SK-N-MC (cell line): ENCODE measurements around the gene RSPH6A.
A peak's percentile ranks its signal among the peaks of the same experiment; 100 is the strongest.

Experiments
- DNase-seq: peaks from one replicate; pipeline ENCODE4 v3.0.0-alpha.2; 2011; ENCODE audit warnings: low read depth, low spot score
- H3K27ac ChIP-seq: fragments of 200-600 bp; sonication (generic); 2 replicates; pipeline ENCODE4 v1.5.1; 2016; ENCODE audit warnings: mixed run types
- H3K36me3 ChIP-seq: fragments of 200-600 bp; sonication (generic); 2 replicates; pipeline ENCODE4 v1.6.1; 2017; ENCODE audit warnings: antibody characterized with exemption, low read length, mixed read lengths; ENCODE audit not compliant: insufficient read depth
- H3K4me3 ChIP-seq: fragments of 200-600 bp; sonication (generic); 2 replicates; pipeline ENCODE4 v1.5.1; 2016
- H3K9ac ChIP-seq: fragments of 200-600 bp; sonication (generic); 2 replicates; pipeline ENCODE4 v1.8.0; 2017; ENCODE audit warnings: mixed run types, mixed read lengths; ENCODE audit not compliant: insufficient read length
- H3K9me3 ChIP-seq: fragments of 200-600 bp; sonication (generic); 2 replicates; pipeline ENCODE4 v1.6.1; 2017; ENCODE audit warnings: low read depth, mild to moderate bottlenecking, antibody characterized with exemption, low read length, moderate library complexity, mixed read lengths
- EZH2 ChIP-seq: fragments of 200-600 bp; sonication (generic); IDR thresholded peaks from one replicate; pipeline ENCODE4 v1.6.1; 2017; ENCODE audit warnings: antibody characterized with exemption
- FOXP2 ChIP-seq: optimal IDR thresholded peaks from 2 replicates; pipeline ENCODE3; 2011; ENCODE audit warnings: mild to moderate bottlenecking, moderate library complexity; ENCODE audit not compliant: insufficient read depth; ENCODE audit errors: extremely low read length, control extremely low read depth
- POLR2AphosphoS5 ChIP-seq: IDR thresholded peaks from 2 replicates; pipeline ENCODE4 v1.6.1; 2012; ENCODE audit warnings: mild to moderate bottlenecking, low read depth, low read length, borderline replicate concordance

Gene RSPH6A

DNA sequence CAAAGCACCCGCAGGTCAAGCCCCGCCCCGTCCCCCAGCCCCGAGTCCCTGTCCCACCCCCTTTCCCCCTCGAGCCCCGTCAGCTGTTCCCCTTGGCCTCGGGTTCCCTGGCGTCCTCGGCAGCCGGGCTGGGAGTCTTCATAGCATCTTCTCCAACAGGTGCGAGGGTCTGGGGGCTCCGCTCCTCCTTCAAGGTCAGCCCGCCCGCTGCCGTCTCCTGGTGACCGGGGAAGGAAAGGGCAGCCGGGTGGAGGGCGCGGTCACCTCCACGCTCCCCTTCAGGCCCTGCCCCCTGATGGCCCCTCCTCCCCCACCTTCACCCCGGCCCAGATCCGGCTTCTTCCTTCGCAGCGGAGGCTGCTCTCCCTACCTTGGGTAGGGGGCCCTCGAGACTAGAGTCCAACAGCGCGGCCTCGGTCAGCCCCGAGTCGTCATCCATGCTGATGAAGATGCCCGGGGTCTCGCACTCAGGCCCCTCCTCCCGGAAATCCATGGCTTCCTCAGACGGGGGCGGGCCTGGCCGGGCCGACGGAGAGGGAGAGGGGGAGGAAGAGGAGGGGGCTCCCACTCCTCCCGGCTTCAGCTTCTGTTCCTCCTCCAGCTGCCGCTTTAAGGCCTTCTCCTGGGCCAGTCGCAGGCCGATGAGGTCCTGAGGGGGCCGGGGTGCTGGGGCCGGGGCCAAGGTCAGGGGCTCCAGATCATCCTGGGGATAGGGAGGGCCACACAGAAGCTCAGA, 541 bp upstream of the RSPH6A start:
- no peaks in the 10 kb centered on the region for H3K9me3 ChIP-seq
- H3K9ac ChIP-seq: no peak overlapping the region
- no peaks in the 10 kb centered on the region for H3K36me3 ChIP-seq
- no peak for TF ChIP-seq FOXP2
- TF ChIP-seq POLR2AphosphoS5: no peak; the same call in 1 of the 2 replicates
- TF ChIP-seq EZH2: no peak
- H3K27ac ChIP-seq: no peak overlapping the region
- no peak for DNase-seq
- H3K4me3 ChIP-seq: no peak overlapping the region

DNA sequence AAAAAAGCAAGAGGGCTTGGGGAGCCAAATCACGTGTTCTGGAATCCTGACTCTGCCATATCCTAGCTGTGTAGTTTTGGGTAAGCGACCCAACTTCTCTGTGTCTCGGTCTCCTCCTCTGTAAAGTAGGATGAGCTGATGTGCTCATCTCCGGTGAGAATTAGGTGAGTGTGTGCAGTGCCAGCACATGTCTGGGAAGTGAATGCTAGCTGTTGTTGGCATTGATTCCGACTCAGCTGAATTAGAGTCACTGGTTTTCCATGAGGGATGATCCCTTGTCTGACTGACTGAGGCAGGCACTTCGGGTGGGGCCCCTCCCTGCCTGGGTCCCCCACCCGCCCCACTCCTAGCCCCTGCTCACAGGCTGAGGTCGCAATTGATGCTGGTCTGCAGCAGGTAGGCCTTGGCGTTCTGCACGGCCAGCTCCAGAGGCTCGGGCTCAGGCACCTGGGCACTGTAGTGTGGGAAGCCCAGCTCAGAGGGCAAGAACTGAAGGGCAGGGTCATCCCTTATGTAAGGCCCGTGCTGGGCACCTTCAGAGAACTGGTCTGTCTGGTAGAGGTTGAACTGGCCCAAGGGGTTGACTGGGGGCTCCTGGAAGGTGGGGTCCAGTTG, 835 bp downstream of the RSPH6A start:
- Histone ChIP-seq H3K27ac (no peak overlapping the region), H3K9me3 (no peaks in the 10 kb centered on the region), H3K9ac (no peak overlapping the region), H3K36me3 (no peaks in the 10 kb centered on the region), H3K4me3 (no peak overlapping the region)
- DNase-seq: no peak
- TF ChIP-seq EZH2 (no peak), FOXP2 (no peak), POLR2AphosphoS5 (no peak)

DNA sequence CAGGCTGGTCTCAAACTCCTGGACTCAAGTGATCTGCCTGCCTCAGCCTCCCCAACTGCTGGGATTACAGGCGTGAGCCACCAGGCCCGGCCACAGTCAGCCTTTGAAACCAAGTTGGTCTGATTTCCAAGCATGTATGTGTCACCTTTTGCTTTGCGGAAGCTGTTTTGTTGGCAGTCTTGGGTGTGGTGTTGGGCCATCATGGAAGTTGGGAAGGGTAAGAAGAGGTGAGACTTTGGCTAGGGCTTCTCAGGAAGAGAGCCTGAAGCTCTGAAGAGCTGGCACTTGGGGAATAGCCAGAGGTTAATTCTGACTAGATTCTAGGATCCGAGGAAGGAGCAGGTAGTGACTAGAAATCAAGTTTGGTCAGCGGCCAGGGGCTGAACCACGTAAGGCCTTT, 2.8 kb downstream of the RSPH6A start:
- H3K4me3 ChIP-seq: no peak overlapping the region
- no peak overlapping the region for H3K27ac ChIP-seq
- H3K9me3 ChIP-seq: no peaks in the 10 kb centered on the region
- DNase-seq: no peak
- H3K36me3 ChIP-seq: no peaks in the 10 kb centered on the region
- no peak overlapping the region for H3K9ac ChIP-seq
- TF ChIP-seq FOXP2 (no peak), EZH2 (no peak), POLR2AphosphoS5 (no peak)

DNA sequence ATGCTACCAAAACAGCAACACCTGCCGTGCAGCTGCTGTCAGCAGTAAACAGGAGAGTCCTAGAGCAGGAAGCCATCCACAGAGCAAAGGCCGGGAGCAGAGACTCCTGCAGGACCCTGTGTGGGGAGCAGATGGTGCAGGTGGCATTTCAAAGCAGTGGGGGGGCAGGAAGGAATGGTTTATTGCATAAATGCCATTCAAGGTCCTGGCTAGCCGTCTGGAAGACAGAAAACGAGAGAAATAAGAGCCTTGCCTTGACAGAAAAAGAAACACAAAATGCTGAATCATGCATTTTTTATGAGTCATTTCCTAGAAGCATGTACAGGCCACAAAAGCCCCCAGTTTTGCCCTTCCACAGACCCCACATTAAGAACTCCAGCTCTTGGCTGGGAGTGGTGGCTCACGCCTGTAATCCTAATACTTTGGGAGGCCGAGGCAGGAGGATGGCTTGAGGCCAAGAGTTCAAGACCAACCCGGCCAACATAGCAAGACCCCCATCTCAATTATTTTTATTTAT, 5.4 kb downstream of the RSPH6A start:
- Histone ChIP-seq H3K4me3 (no peak overlapping the region), H3K9me3 (no peaks in the 10 kb centered on the region), H3K36me3 (no peaks in the 10 kb centered on the region), H3K27ac (peak overlapping the region; percentile 74; the same call in 1 of the 2 replicates), H3K9ac (no peak overlapping the region)
- TF ChIP-seq EZH2: no peak
- TF ChIP-seq POLR2AphosphoS5: no peak
- no peak for TF ChIP-seq FOXP2
- DNase-seq: no peak

DNA sequence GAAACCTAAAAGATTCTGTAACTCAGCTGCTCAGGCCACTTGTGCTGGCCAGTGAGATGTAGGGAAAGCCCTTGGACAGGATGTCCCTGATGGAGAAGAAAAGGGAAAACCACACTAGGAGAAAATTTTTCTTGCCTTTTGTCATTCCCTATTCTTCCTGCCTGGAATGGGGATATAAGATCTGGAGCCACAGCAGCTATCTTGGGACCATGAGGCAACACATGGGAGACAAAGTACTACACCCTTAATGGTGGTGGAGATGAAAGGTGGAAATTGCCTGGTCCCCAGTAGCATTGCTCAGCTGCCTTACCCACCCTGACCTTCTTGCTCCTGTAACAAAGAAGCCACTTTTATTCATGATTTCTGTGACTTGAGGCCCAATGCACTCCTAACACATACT, 9.4 kb downstream of the RSPH6A start:
- TF ChIP-seq EZH2: no peak
- TF ChIP-seq FOXP2: no peak
- no peak for TF ChIP-seq POLR2AphosphoS5
- Histone ChIP-seq H3K9me3 (no peaks in the 10 kb centered on the region), H3K9ac (no peak overlapping the region), H3K4me3 (no peak overlapping the region), H3K36me3 (no peaks in the 10 kb centered on the region), H3K27ac (no peak overlapping the region)
- DNase-seq: no peak

DNA sequence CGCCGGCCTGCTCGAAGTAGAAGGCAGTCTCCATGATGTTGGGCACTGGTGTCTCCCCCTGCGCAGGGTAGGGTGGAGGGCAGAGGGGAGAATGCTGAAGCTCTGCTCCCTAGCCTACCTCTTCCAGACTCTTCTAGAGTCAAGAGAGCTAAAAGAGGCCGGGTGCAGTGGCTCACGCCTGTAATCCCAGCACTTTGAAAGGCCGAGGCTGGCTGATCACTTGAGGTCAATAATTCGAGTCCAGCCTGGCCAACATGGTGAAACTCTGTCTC, 10.2 kb downstream of the RSPH6A start:
- H3K4me3 ChIP-seq: no peak overlapping the region
- TF ChIP-seq FOXP2 (no peak), POLR2AphosphoS5 (no peak), EZH2 (no peak)
- no peak for DNase-seq
- no peaks in the 10 kb centered on the region for H3K36me3 ChIP-seq
- no peak overlapping the region for H3K9ac ChIP-seq
- H3K9me3 ChIP-seq: no peaks in the 10 kb centered on the region
- no peak overlapping the region for H3K27ac ChIP-seq

DNA sequence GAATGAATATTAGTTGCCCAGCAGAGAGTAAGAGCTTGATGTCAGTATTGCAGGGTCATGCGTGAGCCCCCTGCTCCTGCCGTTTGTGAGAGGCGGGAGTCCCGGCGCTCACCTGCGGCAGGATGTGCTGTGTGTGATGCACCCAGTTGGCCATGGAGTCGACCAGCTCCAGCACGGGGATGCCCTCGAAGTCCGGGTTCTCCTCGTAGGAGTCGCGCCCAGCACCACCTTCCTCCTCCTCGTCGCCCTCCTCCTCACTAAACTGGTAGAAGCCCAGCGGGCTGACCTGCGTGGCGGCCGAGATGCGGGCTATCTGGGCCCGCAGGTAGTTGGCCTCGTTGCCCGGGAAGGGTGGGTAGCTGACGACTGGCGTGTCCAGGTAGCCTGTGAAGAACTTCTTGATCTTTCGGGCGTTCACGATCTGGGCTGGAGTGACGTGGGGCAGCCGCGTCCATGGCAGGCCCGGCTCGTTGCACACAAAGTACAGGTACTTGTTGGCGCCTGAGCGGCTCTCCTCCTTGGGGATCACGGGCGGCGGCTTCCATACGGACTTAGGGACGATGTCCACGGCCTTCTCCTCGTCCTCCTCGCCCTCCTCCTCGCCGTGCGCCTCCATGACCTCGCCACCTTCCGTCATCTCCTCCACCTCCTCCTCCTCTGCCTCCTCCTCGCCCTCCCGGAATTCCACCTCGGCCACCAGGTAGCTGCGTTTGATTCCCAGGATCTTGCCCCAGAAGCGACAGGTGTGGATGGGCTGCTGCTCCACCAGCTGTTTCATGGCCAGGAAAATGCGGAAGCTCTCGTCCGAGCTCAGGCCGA, 10.8 kb downstream of the RSPH6A start:
- Histone ChIP-seq H3K9ac (no peak overlapping the region), H3K36me3 (no peaks in the 10 kb centered on the region), H3K27ac (no peak overlapping the region), H3K9me3 (no peaks in the 10 kb centered on the region), H3K4me3 (no peak overlapping the region)
- TF ChIP-seq EZH2: no peak
- no peak for TF ChIP-seq FOXP2
- no peak for TF ChIP-seq POLR2AphosphoS5
- no peak for DNase-seq

DNA sequence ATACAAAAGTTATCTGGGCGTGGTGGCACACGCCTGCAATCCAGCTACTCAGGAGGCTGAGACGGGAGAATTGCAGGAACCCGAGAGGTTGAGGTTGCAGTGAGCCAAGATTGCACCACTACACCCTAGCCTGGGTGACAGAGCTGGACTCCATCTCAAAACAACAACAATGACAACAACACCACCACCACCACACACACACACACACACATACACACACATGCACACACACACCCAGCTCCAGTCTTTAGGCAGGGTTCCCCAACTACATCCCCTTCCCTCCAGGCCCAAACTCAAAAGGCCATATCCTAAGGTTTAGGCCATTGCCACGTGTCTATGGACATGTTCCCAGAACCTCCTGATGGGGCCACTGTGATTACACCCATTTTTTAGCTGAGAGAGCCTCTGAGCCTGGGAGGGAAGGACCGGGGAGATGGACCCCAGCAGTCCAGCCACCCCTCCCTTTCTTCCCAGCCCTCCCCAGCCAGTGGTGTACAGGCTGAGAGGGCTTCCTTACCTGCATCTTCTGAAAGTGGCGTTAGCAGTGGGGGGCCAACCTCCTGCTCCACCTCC, 13.4 kb downstream of the RSPH6A start:
- Histone ChIP-seq H3K27ac (no peak overlapping the region), H3K36me3 (no peaks in the 10 kb centered on the region), H3K9me3 (no peaks in the 10 kb centered on the region), H3K9ac (no peak overlapping the region), H3K4me3 (no peak overlapping the region)
- no peak for TF ChIP-seq FOXP2
- TF ChIP-seq EZH2: no peak
- no peak for TF ChIP-seq POLR2AphosphoS5
- DNase-seq: no peak
